ENCODE results near the gene POPDC3.

- TF ChIP-seq, protein P1, sequence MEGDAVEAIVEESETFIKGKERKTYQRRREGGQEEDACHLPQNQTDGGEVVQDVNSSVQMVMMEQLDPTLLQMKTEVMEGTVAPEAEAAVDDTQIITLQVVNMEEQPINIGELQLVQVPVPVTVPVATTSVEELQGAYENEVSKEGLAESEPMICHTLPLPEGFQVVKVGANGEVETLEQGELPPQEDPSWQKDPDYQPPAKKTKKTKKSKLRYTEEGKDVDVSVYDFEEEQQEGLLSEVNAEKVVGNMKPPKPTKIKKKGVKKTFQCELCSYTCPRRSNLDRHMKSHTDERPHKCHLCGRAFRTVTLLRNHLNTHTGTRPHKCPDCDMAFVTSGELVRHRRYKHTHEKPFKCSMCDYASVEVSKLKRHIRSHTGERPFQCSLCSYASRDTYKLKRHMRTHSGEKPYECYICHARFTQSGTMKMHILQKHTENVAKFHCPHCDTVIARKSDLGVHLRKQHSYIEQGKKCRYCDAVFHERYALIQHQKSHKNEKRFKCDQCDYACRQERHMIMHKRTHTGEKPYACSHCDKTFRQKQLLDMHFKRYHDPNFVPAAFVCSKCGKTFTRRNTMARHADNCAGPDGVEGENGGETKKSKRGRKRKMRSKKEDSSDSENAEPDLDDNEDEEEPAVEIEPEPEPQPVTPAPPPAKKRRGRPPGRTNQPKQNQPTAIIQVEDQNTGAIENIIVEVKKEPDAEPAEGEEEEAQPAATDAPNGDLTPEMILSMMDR (IDR thresholded peaks at IDR 0.05; ENCODE audit: poor library complexity) = no peak
- TF ChIP-seq EZH2 (IDR thresholded peaks at IDR 0.05; ENCODE audit: borderline replicate concordance) = no peak
These were observed 26.1 kb downstream of the POPDC3 start for GRCh38 chr6:105153676-105154075.
